Mesenchymal stem cell (in vitro differentiated cells and primary cell): ENCODE results near the gene COG3.

ENCODE experiments used
- DNase-seq: peaks from one replicate; pipeline ENCODE4 v3.0.0-alpha.2; 2013
- H2AFZ ChIP-seq: one replicate; pipeline ENCODE4 v1.6.1; 2013; ENCODE audit warnings: low read depth, mild to moderate bottlenecking, control low read depth, inconsistent platforms, low read length, moderate library complexity
- H2AK5ac ChIP-seq: 2 replicates; pipeline ENCODE4 v1.6.1; 2013; ENCODE audit warnings: low read length, moderate library complexity, mild to moderate bottlenecking, inconsistent platforms; ENCODE audit not compliant: severe bottlenecking
- H2BK120ac ChIP-seq: one replicate; pipeline ENCODE4 v1.6.1; 2013; ENCODE audit warnings: low read depth, mild to moderate bottlenecking, inconsistent platforms, low read length, moderate library complexity
- H2BK12ac ChIP-seq, 2 experiments: one replicate each; pipeline ENCODE4 v1.6.1; 2013; ENCODE audit warnings: inconsistent platforms in 2 of 2, low read length in 2 of 2, mild to moderate bottlenecking in 2 of 2, moderate library complexity in 2 of 2, control low read depth in 1 of 2
- H2BK15ac ChIP-seq: one replicate; pipeline ENCODE4 v1.6.1; 2013; ENCODE audit warnings: mild to moderate bottlenecking, low read depth, inconsistent platforms; ENCODE audit not compliant: poor library complexity, severe bottlenecking
- H2BK5ac ChIP-seq: 2 replicates; pipeline ENCODE4 v1.6.1; 2013; ENCODE audit warnings: low read depth, mild to moderate bottlenecking, low read length, control low read depth, inconsistent platforms; ENCODE audit not compliant: poor library complexity, severe bottlenecking
- H3K14ac ChIP-seq, 2 experiments: one replicate each; pipeline ENCODE4 v1.6.1; 2013; ENCODE audit warnings: inconsistent platforms in 2 of 2, low read length in 2 of 2, control low read depth in 1 of 2, mild to moderate bottlenecking in 1 of 2, moderate library complexity in 1 of 2
- H3K18ac ChIP-seq, 2 experiments: one replicate each; pipeline ENCODE4 v1.6.1; 2013; ENCODE audit warnings: inconsistent platforms in 2 of 2, low read length in 2 of 2, control low read depth in 1 of 2, low read depth in 1 of 2, mild to moderate bottlenecking in 1 of 2
- H3K23ac ChIP-seq, 2 experiments: one replicate each; pipeline ENCODE4 v1.6.1; 2013; ENCODE audit warnings: inconsistent platforms in 2 of 2, low read length in 2 of 2, mild to moderate bottlenecking in 2 of 2, moderate library complexity in 2 of 2, control low read depth in 1 of 2
- H3K27ac ChIP-seq: 2 replicates; pipeline ENCODE4 v1.5.1; 2013; ENCODE audit warnings: mild to moderate bottlenecking, moderate library complexity, low read length, control low read depth, inconsistent platforms; ENCODE audit not compliant: poor library complexity, severe bottlenecking
- H3K27me3 ChIP-seq, 2 experiments: 2 replicates each; pipeline versions ENCODE4 v1.6.1 to v1.7.0; 2013; ENCODE audit warnings: low read length in 2 of 2, mild to moderate bottlenecking in 2 of 2, moderate library complexity in 2 of 2, control low read depth in 1 of 2, inconsistent platforms in 1 of 2; ENCODE audit not compliant: control insufficient read depth in 1 of 2, insufficient read depth in 1 of 2
- H3K36me3 ChIP-seq, 2 experiments: 2 replicates each; pipeline versions ENCODE4 v1.6.1 to v1.7.0; 2013; ENCODE audit warnings: low read length in 2 of 2, control low read depth in 1 of 2, inconsistent platforms in 1 of 2, low read depth in 1 of 2, mild to moderate bottlenecking in 1 of 2; ENCODE audit not compliant: insufficient read depth in 2 of 2, control insufficient read depth in 1 of 2
- H3K4ac ChIP-seq, 2 experiments: one replicate each; pipeline ENCODE4 v1.6.1; 2013; ENCODE audit warnings: inconsistent platforms in 2 of 2, low read length in 2 of 2, mild to moderate bottlenecking in 2 of 2, moderate library complexity in 2 of 2, control low read depth in 1 of 2, low read depth in 1 of 2
- H3K4me1 ChIP-seq: 2 replicates; pipeline ENCODE4 v1.6.1; 2013; ENCODE audit warnings: low read depth, low read length, control low read depth; ENCODE audit not compliant: control insufficient read depth, insufficient read depth
- H3K4me2 ChIP-seq: 2 replicates; pipeline ENCODE4 v1.6.1; 2013; ENCODE audit warnings: low read length, mild to moderate bottlenecking, inconsistent platforms; ENCODE audit not compliant: poor library complexity, severe bottlenecking
- H3K4me3 ChIP-seq, 2 experiments: 2 replicates each; pipeline versions ENCODE4 v1.5.1 to v1.7.0; 2013; ENCODE audit warnings: low read length in 2 of 2, mild to moderate bottlenecking in 2 of 2, control low read depth in 1 of 2, low read depth in 1 of 2; ENCODE audit not compliant: insufficient read depth in 1 of 2
- H3K79me1 ChIP-seq: replicated peaks from 2 replicates; pipeline ENCODE4 v1.6.1; 2013; ENCODE audit warnings: mild to moderate bottlenecking, control low read depth, low read length, inconsistent platforms; ENCODE audit not compliant: poor library complexity, severe bottlenecking
- H3K9ac ChIP-seq: 2 replicates; pipeline ENCODE4 v1.7.0; 2013; ENCODE audit warnings: mild to moderate bottlenecking, low read length, moderate library complexity
- H3K9me3 ChIP-seq: 2 replicates; pipeline ENCODE4 v1.7.0; 2013; ENCODE audit warnings: mild to moderate bottlenecking, low read length; ENCODE audit not compliant: control insufficient read depth
- H4K8ac ChIP-seq: one replicate; pipeline ENCODE4 v1.6.1; 2013; ENCODE audit warnings: inconsistent platforms, mild to moderate bottlenecking, low read length, moderate library complexity
- H4K91ac ChIP-seq: one replicate; pipeline ENCODE4 v1.6.1; 2013; ENCODE audit warnings: mild to moderate bottlenecking, low read length, inconsistent platforms
- WGBS: methylation state at CpG from one replicate; pipeline ENCODE4 v1.1.7; 2013; ENCODE audit warnings: mixed read lengths; 5-methylcytosine and 5-hydroxymethylcytosine counted together

The COG3 gene

DNA sequence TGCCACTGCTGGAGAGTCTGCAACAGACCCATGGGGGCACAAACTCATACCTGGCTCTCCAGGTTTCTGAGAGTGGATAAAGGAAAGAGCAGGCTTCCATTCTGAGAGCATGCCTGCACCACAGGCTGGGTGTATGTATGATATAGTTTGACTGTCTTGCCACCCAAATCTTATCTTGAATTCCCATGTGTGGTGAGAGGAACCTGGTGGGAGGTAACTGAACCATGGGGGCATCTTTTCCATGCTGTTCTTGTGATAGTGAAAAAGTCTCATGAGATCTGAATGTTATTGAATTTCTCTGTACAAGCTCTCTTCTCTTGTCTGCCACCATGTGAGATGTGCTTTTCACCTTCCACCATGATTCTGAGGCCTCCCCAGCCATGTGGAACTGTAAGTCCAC, 100.6 kb downstream of the COG3 start:
- Histone ChIP-seq H2BK15ac (no peak overlapping the region), H3K9me3 (no peaks in the 10 kb centered on the region), H3K27me3 (peaks cover 19 to 37% of the 10 kb centered on the region in 2 experiments), H2BK12ac (no peak overlapping the region), H2BK120ac (no peak overlapping the region), H3K23ac (no peak overlapping the region), H2BK5ac (no peak overlapping the region), H2AK5ac (no peak overlapping the region), H3K18ac (peak overlapping the region in 1 of 2 experiments; percentile 21), H3K9ac (no peak overlapping the region), H2AFZ (no peak overlapping the region), H3K14ac (no peak overlapping the region), H3K4me2 (no peak overlapping the region), H3K4me1 (no peaks in the 10 kb centered on the region), H3K4me3 (no peak overlapping the region), H3K36me3 (no peaks in the 10 kb centered on the region), H3K4ac (no peak overlapping the region), H4K8ac (no peak overlapping the region), H3K27ac (no peak overlapping the region), H3K79me1 (no peaks in the 10 kb centered on the region), H4K91ac (no peak overlapping the region)
- no peak for DNase-seq

DNA sequence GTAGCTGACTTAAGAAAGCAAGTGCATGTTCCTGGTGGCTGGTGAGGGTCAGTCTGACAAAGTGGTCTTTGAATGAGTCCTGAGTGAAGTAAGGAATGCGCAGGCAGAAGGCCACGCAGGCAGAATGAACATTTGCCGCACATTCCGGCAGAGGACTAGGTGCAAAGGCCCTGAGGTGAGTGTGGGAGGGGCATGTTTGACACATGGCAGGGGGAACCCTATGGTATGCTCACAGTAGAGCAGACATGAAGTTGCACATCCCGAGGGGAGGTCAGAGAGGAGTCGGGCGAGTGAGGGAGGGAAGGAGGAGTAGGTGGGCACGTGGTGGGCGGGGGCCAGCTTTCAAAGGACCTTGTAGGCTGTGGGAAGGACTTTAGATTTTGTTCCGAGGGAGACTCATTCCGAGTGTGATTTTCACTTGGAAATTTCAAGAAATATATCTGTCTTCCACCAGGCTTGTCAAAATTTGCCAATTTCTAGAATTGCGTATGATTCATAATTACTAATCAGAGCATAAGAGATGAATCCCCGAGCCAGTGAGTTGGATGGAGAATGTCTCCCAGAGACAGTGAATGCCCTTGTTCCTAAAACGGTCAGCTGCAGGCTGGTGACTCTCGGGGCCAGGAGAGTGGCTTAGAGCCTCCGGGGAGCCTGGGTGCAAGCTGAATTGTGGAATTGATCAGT, 110.5 kb downstream of the COG3 start:
- H3K9me3 ChIP-seq, result no peaks in the 10 kb centered on the region
- 93% methylated on average over 16 of the region's 16 CpGs for WGBS
- no peak overlapping the region for H3K4me3 ChIP-seq
- H3K14ac ChIP-seq, result peak overlapping the region in 1 of 2 experiments; percentile 71
- DNase-seq, result no peak
- H2BK120ac ChIP-seq, result no peak overlapping the region
- H3K79me1 ChIP-seq, result no peaks in the 10 kb centered on the region
- H3K23ac ChIP-seq, result no peak overlapping the region
- H4K91ac ChIP-seq, result no peak overlapping the region
- no peak overlapping the region for H2BK5ac ChIP-seq
- no peak overlapping the region for H2AK5ac ChIP-seq
- H3K9ac ChIP-seq, result no peak overlapping the region
- H3K36me3 ChIP-seq, result no peaks in the 10 kb centered on the region
- H3K4ac ChIP-seq, result no peak overlapping the region
- H2AFZ ChIP-seq, result peak overlapping the region; percentile 48
- H3K4me2 ChIP-seq, result no peak overlapping the region
- H3K4me1 ChIP-seq, result no peaks in the 10 kb centered on the region
- H3K27ac ChIP-seq, result no peak overlapping the region
- peaks cover 59 to 76% of the 10 kb centered on the region in 2 experiments for H3K27me3 ChIP-seq
- no peak overlapping the region for H2BK12ac ChIP-seq
- H2BK15ac ChIP-seq, result no peak overlapping the region
- H3K18ac ChIP-seq, result no peak overlapping the region
- H4K8ac ChIP-seq, result no peak overlapping the region

DNA sequence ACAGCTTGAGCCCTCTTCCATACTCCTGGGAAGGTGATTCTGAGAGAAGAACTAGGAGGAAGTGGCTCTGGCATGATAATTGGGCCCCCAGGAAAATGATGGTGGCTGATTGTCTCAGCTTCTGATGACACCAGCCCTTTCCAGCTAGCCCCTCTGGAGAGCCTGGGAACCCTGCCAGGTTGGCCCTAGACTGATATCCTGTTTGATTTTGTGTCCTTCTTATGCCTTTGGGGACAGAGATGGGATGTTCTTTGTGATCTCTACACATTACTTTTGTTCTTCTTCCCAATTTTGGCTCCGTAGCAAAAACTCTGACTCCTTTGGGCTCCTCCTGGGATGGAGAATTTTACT, 111.1 kb downstream of the COG3 start:
- H2BK15ac ChIP-seq, result no peak overlapping the region
- H3K4me2 ChIP-seq, result no peak overlapping the region
- no peak for DNase-seq
- H2BK12ac ChIP-seq, result no peak overlapping the region
- H2AK5ac ChIP-seq, result no peak overlapping the region
- H3K27ac ChIP-seq, result no peak overlapping the region
- H3K14ac ChIP-seq, result no peak overlapping the region
- no peak overlapping the region for H3K9ac ChIP-seq
- no peak overlapping the region for H3K4me3 ChIP-seq
- H3K79me1 ChIP-seq, result no peaks in the 10 kb centered on the region
- no peak overlapping the region for H2AFZ ChIP-seq
- no peak overlapping the region for H3K18ac ChIP-seq
- WGBS, result 81% methylated on average over 1 of the region's 1 CpG
- H3K4me1 ChIP-seq, result no peaks in the 10 kb centered on the region
- H3K9me3 ChIP-seq, result no peaks in the 10 kb centered on the region
- H4K8ac ChIP-seq, result no peak overlapping the region
- H3K27me3 ChIP-seq, result peaks cover 59 to 76% of the 10 kb centered on the region in 2 experiments
- no peak overlapping the region for H4K91ac ChIP-seq
- no peak overlapping the region for H3K23ac ChIP-seq
- no peak overlapping the region for H2BK5ac ChIP-seq
- H2BK120ac ChIP-seq, result no peak overlapping the region
- H3K4ac ChIP-seq, result no peak overlapping the region
- H3K36me3 ChIP-seq, result no peaks in the 10 kb centered on the region

DNA sequence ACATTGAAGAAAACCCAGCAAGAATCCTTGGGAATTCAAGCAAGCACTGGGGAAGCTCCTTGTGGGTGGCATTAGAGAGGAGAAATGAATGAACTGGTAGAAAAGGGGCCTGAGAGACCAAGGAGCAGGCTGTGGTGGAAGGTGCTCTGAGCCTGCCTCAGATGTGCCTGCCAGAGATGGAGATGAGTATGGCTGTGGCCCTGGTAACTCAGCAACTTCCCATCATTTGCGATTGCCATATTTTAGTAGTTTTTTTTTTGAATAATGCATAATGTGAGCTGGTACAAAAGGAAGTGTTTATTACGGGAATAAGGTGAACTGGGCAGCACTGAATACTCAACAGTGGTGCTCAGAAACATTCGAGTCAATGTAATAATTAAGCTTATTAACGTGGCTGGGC, 111.7 kb downstream of the COG3 start:
- H2BK12ac ChIP-seq, result no peak overlapping the region
- no peak overlapping the region for H3K4me3 ChIP-seq
- H3K9me3 ChIP-seq, result no peaks in the 10 kb centered on the region
- 94% methylated on average over 3 of the region's 4 CpGs for WGBS
- no peak for DNase-seq
- no peak overlapping the region for H2BK15ac ChIP-seq
- H3K18ac ChIP-seq, result no peak overlapping the region
- H3K79me1 ChIP-seq, result no peaks in the 10 kb centered on the region
- H4K91ac ChIP-seq, result no peak overlapping the region
- peaks cover 59 to 72% of the 10 kb centered on the region in 2 experiments for H3K27me3 ChIP-seq
- no peaks in the 10 kb centered on the region for H3K4me1 ChIP-seq
- H3K4me2 ChIP-seq, result no peak overlapping the region
- H3K4ac ChIP-seq, result no peak overlapping the region
- no peak overlapping the region for H3K9ac ChIP-seq
- H2AFZ ChIP-seq, result no peak overlapping the region
- no peak overlapping the region for H3K23ac ChIP-seq
- no peak overlapping the region for H3K27ac ChIP-seq
- H2BK5ac ChIP-seq, result no peak overlapping the region
- no peak overlapping the region for H2BK120ac ChIP-seq
- no peak overlapping the region for H4K8ac ChIP-seq
- H2AK5ac ChIP-seq, result no peak overlapping the region
- no peak overlapping the region for H3K14ac ChIP-seq
- H3K36me3 ChIP-seq, result no peaks in the 10 kb centered on the region
